ENCODE data around the gene SPAG6. TPM values are rescaled to one million over a fixed set of nuclear protein-coding genes. Genes with fewer than 3 reads are reported as not detected.

Gene SPAG6
- total RNA-seq, 2 experiments from 2014 or later, result not detected

- ChIA-PET CTCF (no interaction called here), POLR2A (no interaction called here)
Observed at GRCh38 chr10:22410846-22411245, 65.5 kb downstream of the SPAG6 start.

DNA sequence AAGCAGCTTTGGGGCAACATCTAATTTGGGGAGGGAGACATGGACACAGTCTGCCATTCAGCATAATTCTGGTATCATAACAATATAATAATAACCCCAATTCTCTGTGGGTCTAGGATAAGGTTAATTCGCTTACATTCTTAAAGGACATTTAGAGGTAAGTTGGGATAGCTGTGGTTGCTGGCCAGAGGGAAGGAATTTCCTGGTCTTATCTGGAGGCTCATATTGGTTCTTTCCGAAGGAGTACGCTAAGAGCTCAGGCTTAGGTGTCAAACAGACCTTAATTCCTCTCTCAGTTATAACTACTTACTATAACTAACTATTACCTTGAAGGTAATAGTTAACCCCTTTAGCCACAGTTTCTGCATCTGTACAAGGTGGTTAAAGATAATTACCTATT, 68.8 kb downstream of the SPAG6 start:
- CTCF ChIA-PET, result interaction anchor here (0.6 kb wide), 1 partner anchor 40 kb away, joined by 3 read pairs; no protein-coding TSS in a partner anchor
- POLR2A ChIA-PET, result no interaction called here

DNA sequence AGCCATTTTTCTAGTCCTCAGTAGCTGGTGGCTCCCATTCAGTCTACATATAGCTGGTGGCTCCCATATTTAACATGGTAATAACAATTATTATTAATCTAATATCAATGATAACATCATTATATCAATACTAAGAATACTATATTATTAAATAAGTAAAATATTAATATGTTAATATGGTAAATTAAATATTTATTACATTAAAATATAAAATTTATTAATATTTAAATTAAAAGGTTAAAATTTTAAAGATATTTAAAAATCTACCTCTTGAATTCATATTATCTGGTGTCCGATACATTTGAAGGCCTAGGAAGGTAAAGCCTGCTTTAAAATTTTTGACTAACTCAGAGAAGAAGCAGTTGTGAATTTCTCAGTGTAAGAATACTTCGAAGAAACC, 69.8 kb downstream of the SPAG6 start:
- POLR2A ChIA-PET, result no interaction called here
- CTCF ChIA-PET, result no interaction called here

GRCh38 chr10:22417736-22418268, 72.5 kb downstream of the SPAG6 start:
- ChIA-PET CTCF (interaction anchor here (0.7 kb wide), 1 partner anchor 78 kb away, joined by 3 read pairs; no protein-coding TSS in a partner anchor), POLR2A (no interaction called here)

GRCh38 chr10:22420787-22421517, 75.7 kb downstream of the SPAG6 start:
- POLR2A ChIA-PET, result no interaction called here
- CTCF ChIA-PET, result no interaction called here

DNA sequence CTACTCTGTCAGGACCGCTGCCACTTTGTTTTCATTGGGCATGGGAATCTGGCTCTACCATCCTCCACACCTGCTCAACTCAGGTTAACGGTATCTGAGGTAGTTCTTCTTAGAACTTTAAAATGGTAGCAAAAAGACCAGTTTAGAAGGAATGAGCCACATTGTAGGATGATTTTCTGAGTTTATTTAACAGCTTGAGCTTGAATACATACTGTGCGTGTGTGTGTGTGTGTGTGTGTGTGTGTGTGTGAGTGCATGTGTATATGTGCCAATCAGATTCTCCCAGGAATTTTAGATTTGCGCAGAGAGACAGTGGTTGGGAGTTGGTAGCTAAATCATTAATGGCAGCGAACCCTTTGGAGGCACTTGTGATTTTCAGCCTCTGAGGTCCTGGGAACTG, 81.4 kb downstream of the SPAG6 start:
- CTCF ChIA-PET, result interaction anchor here (0.6 kb wide), 1 partner anchor 168 kb away, joined by 6 read pairs; no protein-coding TSS in a partner anchor
- POLR2A ChIA-PET, result no interaction called here

DNA sequence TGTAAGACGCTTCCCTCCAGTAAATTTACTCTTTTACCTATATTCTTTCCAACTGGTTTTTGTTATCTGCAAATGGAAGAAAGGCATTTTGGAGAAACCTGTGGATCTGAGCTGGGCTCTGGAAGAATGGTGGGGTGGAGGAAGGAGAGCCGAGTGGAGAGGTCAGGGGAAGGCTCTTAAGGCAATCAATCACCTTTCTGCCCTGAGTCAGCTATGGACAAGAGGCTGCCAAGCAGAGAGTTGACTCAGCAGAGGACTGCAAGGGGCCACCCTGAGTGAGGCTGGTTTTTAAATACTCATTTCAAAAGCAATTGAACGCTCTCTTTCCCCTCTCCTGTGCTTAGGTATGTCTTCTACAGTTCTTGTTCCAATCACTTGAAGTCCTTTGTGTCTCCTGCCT, 81.8 kb downstream of the SPAG6 start:
- CTCF ChIA-PET, result interaction anchor here (0.6 kb wide), 1 partner anchor 169 kb away, joined by 6 read pairs; no protein-coding TSS in a partner anchor
- POLR2A ChIA-PET, result no interaction called here

DNA sequence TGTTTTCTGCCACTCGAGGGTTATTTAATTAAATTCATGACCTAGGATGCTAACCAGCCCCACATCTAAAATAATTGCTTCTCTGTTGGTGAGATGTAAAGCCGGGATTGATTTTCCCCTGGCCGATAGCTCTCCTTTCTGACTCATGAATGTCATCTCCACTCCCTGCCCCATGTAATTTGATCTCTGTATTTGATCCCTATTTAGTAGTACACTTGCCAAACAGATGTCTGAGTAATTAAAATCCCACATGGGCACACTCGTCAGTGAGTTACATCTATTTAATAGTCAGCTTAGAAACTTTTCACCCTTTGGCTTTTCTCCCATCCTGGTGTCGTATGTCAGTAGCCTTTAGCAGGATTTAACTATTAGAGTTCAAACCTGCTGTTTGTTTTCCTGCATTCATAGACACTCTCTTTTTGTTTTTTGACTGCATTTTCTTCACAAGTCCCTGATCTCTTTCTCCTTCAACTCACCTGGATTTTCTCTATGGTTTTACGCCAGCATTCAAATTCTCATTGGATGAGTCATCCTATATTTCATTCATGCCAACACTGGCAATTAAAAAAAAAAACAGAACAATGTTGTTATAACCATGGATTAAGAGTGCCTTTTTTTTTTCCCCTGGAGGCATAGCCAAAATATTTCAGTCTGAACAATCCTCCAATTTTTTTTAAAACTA, 82.7 kb downstream of the SPAG6 start:
- POLR2A ChIA-PET, result no interaction called here
- CTCF ChIA-PET, result no interaction called here

DNA sequence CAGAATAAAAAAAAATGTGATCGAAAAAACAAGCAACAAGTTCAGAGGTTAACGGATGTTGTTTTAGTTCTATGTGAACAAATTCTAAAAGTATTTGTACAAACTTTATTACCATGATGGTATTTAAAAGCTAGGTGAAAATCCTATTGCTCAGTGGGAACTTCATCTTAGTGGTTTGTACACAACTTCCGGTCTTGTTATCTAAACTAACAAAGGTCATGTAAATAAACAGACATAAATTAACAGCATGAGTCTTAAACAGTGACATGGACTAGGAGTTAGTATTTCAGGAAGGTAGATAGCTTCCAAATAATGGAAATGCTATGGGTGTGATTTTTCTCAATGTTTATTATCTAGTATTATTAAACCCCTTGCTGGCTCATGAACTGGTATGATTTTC, 83.8 kb downstream of the SPAG6 start:
- ChIA-PET POLR2A (no interaction called here), CTCF (no interaction called here)

DNA sequence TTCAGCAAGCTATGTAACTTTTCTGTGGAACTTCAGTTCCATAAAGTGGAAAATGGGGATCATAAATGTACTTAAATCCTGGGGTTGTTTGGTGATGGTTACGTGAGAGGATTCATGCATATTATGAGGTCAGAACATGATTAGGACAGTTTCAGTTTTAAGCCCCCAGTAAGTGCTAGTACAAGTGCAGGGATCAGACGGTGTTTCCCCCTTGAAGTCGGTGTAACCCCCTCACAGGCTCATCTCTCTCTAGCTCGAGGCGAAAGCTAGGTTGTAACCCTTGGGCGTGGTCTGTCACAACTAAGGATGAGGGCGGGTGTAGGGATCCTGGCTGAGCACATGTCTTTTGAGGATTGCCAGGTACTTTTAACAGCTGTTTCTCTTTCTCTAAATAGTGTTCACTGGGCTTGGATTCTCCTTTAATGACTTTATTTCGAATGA, 84.7 kb downstream of the SPAG6 start:
- ChIA-PET CTCF (no interaction called here), POLR2A (no interaction called here)

GRCh38 chr10:22433875-22434274, 88.6 kb downstream of the SPAG6 start:
- ChIA-PET POLR2A (interaction anchor here (0.6 kb wide), 1 partner anchor 169 kb away, joined by 4 read pairs; no protein-coding TSS in a partner anchor), CTCF (interaction anchor here (0.6 kb wide), 1 partner anchor 247 kb away, joined by 3 read pairs; no protein-coding TSS in a partner anchor)

GRCh38 chr10:22434521-22434920, 89.2 kb downstream of the SPAG6 start:
- POLR2A ChIA-PET, result interaction anchor here (0.6 kb wide), 1 partner anchor 168 kb away, joined by 4 read pairs; no protein-coding TSS in a partner anchor
- CTCF ChIA-PET, result no interaction called here

DNA sequence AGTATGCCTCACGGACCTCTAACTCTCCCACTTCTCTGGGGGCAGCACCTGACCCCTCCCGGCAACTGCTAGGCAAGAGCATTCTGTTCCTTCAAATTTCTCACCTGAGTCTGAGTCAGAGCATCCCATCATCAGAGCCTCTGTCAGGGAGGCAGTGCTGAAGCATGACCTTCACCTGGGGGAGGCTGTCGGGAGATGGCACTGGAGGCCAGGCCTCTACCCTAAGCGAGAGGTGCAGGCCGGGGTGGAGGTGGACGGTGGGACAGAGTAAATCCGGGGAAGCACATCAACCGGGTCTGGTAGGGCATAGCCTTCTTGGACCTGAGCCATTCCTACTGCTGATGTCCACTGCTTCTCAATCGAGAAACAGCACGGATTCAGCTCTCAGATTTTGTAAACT, 90.4 kb downstream of the SPAG6 start:
- ChIA-PET POLR2A (interaction anchor here (1.2 to 1.6 kb wide), 2 partner anchors 66 to 95 kb away, joined by 3 to 10 read pairs; no protein-coding TSS in a partner anchor), CTCF (no interaction called here)

DNA sequence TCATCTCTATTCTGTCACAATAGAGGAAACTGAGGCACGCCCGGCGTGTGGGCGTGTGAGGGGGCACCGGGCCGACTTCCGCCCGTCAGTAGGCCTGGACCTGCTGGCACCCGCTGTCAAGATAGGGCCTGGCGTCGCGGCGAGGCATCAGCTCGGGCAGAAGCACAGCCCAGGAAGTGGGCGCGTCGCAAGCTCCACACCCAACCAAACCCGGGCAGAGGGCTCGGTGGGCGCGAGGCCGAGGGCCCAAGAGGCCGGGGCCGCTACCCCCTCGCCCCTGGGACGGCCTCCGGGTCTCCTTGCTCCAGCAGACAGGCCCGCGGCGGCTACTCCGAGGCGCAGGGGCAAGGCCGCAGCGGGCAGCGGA, 91.2 kb downstream of the SPAG6 start:
- POLR2A ChIA-PET, result interaction anchor here (1.0 to 1.6 kb wide), 6 partner anchors 40 to 280 kb away, joined by 3 to 10 read pairs (median 3); partner anchors contain the start of gene COMMD3
- CTCF ChIA-PET, result no interaction called here

DNA sequence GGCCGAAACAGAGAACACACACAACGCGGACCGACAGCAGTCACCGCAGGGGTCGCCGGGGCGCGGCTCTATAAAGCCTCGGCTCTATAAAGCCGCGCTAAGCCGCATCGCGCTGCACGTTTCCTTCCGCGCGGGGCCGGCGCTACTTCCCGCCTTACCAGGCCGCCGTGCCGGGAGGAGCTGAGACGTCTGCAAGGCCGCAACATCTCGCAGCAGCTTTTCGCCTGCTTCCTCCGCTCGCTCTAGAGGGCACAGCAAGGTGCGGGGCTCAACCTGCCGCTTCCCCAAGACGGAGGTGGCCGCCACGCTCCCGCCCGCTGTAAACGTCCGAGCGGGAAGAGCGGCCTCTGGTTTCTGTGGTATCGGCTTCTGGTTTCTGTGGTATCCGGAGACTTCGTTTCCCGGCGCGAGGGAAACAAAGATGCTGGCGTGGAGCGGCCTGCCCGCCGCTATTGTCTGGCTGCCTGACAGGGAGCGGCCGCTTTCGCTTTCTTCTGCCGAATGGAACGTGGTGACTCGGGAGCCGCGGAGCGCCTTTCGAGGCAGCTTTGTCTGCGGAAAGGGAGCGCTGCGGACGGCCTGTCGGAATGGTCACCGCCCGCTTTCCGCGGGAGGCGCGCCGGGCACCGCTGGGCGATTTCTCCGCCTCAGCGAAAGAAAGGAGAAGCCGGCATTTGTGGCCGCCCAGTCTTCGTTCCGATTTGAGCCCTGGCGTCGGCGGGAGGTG, 91.8 kb downstream of the SPAG6 start:
- POLR2A ChIA-PET, result interaction anchor here (0.6 to 1.6 kb wide), 8 partner anchors 39 to 849 kb away, joined by 3 to 10 read pairs (median 3); partner anchors contain the start of genes COMMD3 and DNAJC1
- CTCF ChIA-PET, result interaction anchor here (1.6 kb wide), 1 partner anchor 18 kb away, joined by 5 read pairs; no protein-coding TSS in a partner anchor

- ChIA-PET POLR2A (interaction anchor here (0.7 to 1.0 kb wide), 2 partner anchors 53 to 435 kb away, joined by 3 read pairs; partner anchors contain the start of gene DNAJC1), CTCF (interaction anchor here (0.9 to 1.6 kb wide), 3 partner anchors 15 to 275 kb away, joined by 3 to 5 read pairs (median 3); no protein-coding TSS in a partner anchor)
Observed at GRCh38 chr10:22437620-22438588, 92.6 kb downstream of the SPAG6 start.

DNA sequence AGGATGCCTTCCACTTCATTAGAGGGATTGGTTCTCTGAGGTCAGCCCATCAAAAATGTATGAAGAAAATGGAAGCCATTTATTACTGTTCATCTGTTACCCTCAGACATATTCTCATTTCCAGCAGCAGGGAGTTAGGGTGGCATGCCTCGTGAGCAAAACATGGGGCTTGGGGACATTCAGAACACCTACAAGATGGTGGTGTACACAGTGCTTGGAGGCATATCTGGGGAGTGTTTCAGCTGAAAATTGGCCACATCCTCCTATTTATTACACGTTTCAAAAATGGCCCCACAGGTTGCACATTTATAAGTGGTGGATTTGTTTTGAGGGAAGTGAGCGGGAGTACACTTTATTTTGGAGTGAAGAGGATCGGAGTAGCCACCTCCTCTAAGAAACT, 93.4 kb downstream of the SPAG6 start:
- ChIA-PET POLR2A (no interaction called here), CTCF (interaction anchor here (0.9 to 1.2 kb wide), 2 partner anchors 16 to 274 kb away, joined by 3 read pairs; no protein-coding TSS in a partner anchor)

DNA sequence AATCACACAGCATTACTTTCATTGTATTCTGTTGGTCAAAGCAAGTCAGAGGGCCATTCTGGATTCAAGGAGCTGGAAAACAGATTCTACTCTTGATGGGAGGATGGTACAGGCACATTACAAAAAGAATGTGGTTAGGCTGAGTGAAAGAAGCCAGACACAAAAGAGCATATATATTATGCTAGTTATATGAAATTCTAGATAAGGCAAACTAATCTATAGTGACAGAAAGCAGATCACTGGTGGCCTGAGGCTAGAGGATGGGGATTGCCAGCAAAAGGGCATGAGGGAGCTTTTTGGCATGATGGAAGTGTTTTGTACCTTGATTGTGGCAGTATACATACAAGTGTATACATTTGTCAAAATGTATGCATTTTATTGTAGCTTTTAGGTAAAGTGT, 96.8 kb downstream of the SPAG6 start:
- POLR2A ChIA-PET, result no interaction called here
- CTCF ChIA-PET, result no interaction called here

All from activated CD8-positive, alpha-beta memory T cell treated with anti-CD3 and anti-CD28 coated beads for 36 hours (primary cell).